Neuronal stem cell (in vitro differentiated cells): ENCODE measurements around the gene ZSWIM6.

Experiments used
- DNase-seq: peaks from one replicate; pipeline ENCODE4 v3.0.0-alpha.2; 2013; ENCODE audit warnings: low spot score
- H2AFZ ChIP-seq: one replicate; pipeline ENCODE4 v1.6.1; 2013; ENCODE audit warnings: mild to moderate bottlenecking, low read length, inconsistent platforms
- H2AK5ac ChIP-seq: 2 replicates; pipeline ENCODE4 v1.6.1; 2013; ENCODE audit warnings: low read depth, mild to moderate bottlenecking, inconsistent platforms, low read length, moderate library complexity, mixed read lengths
- H2BK120ac ChIP-seq: 2 replicates; pipeline ENCODE4 v1.6.1; 2013; ENCODE audit warnings: low read depth, mild to moderate bottlenecking, inconsistent platforms, low read length, moderate library complexity, mixed read lengths
- H2BK12ac ChIP-seq: one replicate; pipeline ENCODE4 v1.6.1; 2013; ENCODE audit warnings: low read length, inconsistent platforms
- H2BK15ac ChIP-seq: 2 replicates; pipeline ENCODE4 v1.6.1; 2013; ENCODE audit warnings: mild to moderate bottlenecking, low read length, inconsistent platforms, mixed read lengths
- H2BK5ac ChIP-seq: one replicate; pipeline ENCODE4 v1.6.1; 2013; ENCODE audit warnings: inconsistent platforms, mild to moderate bottlenecking, low read length, moderate library complexity
- H3K14ac ChIP-seq: one replicate; pipeline ENCODE4 v1.6.1; 2013; ENCODE audit warnings: low read length, inconsistent platforms
- H3K18ac ChIP-seq: 2 replicates; pipeline ENCODE4 v1.6.1; 2013; ENCODE audit warnings: low read length, inconsistent platforms
- H3K23ac ChIP-seq: 2 replicates; pipeline ENCODE4 v1.6.1; 2013; ENCODE audit warnings: low read depth, mild to moderate bottlenecking, mixed read lengths, low read length, inconsistent platforms; ENCODE audit not compliant: poor library complexity
- H3K27ac ChIP-seq: replicated peaks from 3 replicates; pipeline ENCODE4 v1.5.1; 2013; ENCODE audit warnings: low read length, inconsistent platforms
- H3K27me3 ChIP-seq, 3 experiments: 2 replicates each; pipeline ENCODE4 v1.6.1; 2013; ENCODE audit warnings: low read length in 3 of 3, mild to moderate bottlenecking in 2 of 3, inconsistent platforms in 1 of 3, low read depth in 1 of 3, mixed read lengths in 1 of 3, moderate library complexity in 1 of 3; ENCODE audit not compliant: control insufficient read depth in 3 of 3, insufficient read depth in 3 of 3
- H3K36me3 ChIP-seq, 2 donors: replicated peaks in 1 of 2; 2 replicates each; pipeline ENCODE4 v1.6.1; 2013; ENCODE audit warnings: low read length in 2 of 2; ENCODE audit not compliant: control insufficient read depth in 2 of 2, insufficient read depth in 2 of 2
- H3K4ac ChIP-seq: 2 replicates; pipeline ENCODE4 v1.6.1; 2013; ENCODE audit warnings: inconsistent platforms, mild to moderate bottlenecking, low read length, moderate library complexity
- H3K4me1 ChIP-seq, 2 donors: 1 replicate in 1 of 2; 2 replicates in 1 of 2; pipeline ENCODE4 v1.6.1; 2013; ENCODE audit warnings: low read length in 2 of 2, low read depth in 1 of 2; ENCODE audit not compliant: control insufficient read depth in 2 of 2, insufficient read depth in 1 of 2
- H3K4me2 ChIP-seq: one replicate; pipeline ENCODE4 v1.6.1; 2013; ENCODE audit warnings: mild to moderate bottlenecking, low read length, inconsistent platforms; ENCODE audit not compliant: insufficient read depth, poor library complexity, severe bottlenecking
- H3K4me3 ChIP-seq, 2 donors: 2 replicates each; pipeline ENCODE4 v1.5.1; 2013; ENCODE audit warnings: low read length in 2 of 2, mild to moderate bottlenecking in 2 of 2, inconsistent platforms in 1 of 2, moderate library complexity in 1 of 2
- H3K79me1 ChIP-seq: one replicate; pipeline ENCODE4 v1.6.1; 2013; ENCODE audit warnings: low read depth, mild to moderate bottlenecking, inconsistent platforms, low read length, moderate library complexity
- H3K9ac ChIP-seq: one replicate; pipeline ENCODE4 v1.6.1; 2013; ENCODE audit warnings: mild to moderate bottlenecking, low read depth, low read length, inconsistent platforms; ENCODE audit not compliant: poor library complexity
- H3K9me3 ChIP-seq, 2 donors: replicated peaks in 1 of 2; 2 replicates each; pipeline versions ENCODE3 to v1.6.1; 2013; ENCODE audit warnings: low read length in 2 of 2, mild to moderate bottlenecking in 2 of 2, inconsistent platforms in 1 of 2, low read depth in 1 of 2, mixed read lengths in 1 of 2, moderate library complexity in 1 of 2; ENCODE audit not compliant: control insufficient read depth in 2 of 2, insufficient read depth in 1 of 2
- H4K8ac ChIP-seq: one replicate; pipeline ENCODE4 v1.6.1; 2013; ENCODE audit warnings: low read depth, mild to moderate bottlenecking, inconsistent platforms, low read length, moderate library complexity
- H4K91ac ChIP-seq: one replicate; pipeline ENCODE4 v1.6.1; 2013; ENCODE audit warnings: low read length, low read depth, mild to moderate bottlenecking, inconsistent platforms; ENCODE audit not compliant: poor library complexity
- WGBS, 2 donors: extraction: QIAGEN DNeasy Blood & Tissue Kit; methylation state at CpG; one replicate each; pipeline ENCODE4 v1.1.7; 2013; ENCODE audit warnings: missing lambda C conversion rate in 2 of 2, mixed read lengths in 1 of 2; ENCODE audit not compliant: insufficient read length in 2 of 2, insufficient replicate concordance in 1 of 2; ENCODE audit errors: extremely low coverage in 2 of 2; 5-methylcytosine and 5-hydroxymethylcytosine counted together

The ZSWIM6 gene

GRCh38 chr5:61486476-61486875 lies 154.4 kb downstream of the ZSWIM6 start:
- Histone ChIP-seq H3K4me2 (no peak overlapping the region), H4K8ac (no peak overlapping the region), H3K36me3 (peaks cover 4 to 93% of the 10 kb centered on the region in 2 donors), H2BK12ac (no peak overlapping the region), H3K4me3 (no peak overlapping the region), H3K23ac (no peak overlapping the region), H2AFZ (no peak overlapping the region), H2BK5ac (no peak overlapping the region), H3K27ac (no peak overlapping the region), H3K4ac (no peak overlapping the region), H3K9ac (no peak overlapping the region), H3K9me3 (peaks cover 0 to 40% of the 10 kb centered on the region in 2 donors), H2AK5ac (no peak overlapping the region), H3K18ac (no peak overlapping the region), H3K27me3 (no peaks in the 10 kb centered on the region), H3K14ac (no peak overlapping the region), H2BK15ac (no peak overlapping the region), H4K91ac (no peak overlapping the region), H3K4me1 (no peaks in the 10 kb centered on the region), H2BK120ac (no peak overlapping the region), H3K79me1 (no peaks in the 10 kb centered on the region)
- DNase-seq: no peak
- no CpG with 5 or more reads among the region's 1 CpG for WGBS, 2 donors

GRCh38 chr5:61489574-61489973 lies 157.5 kb downstream of the ZSWIM6 start:
- WGBS, 2 donors: no CpG with 5 or more reads among the region's 1 CpG
- no peak overlapping the region for H2BK15ac ChIP-seq

GRCh38 chr5:61491861-61492260 lies 159.8 kb downstream of the ZSWIM6 start:
- no peak overlapping the region for H3K14ac ChIP-seq
- H3K18ac ChIP-seq: no peak overlapping the region
- H3K23ac ChIP-seq: no peak overlapping the region
- no peak overlapping the region for H4K8ac ChIP-seq
- no peak overlapping the region for H2AFZ ChIP-seq
- peaks cover 0 to 96% of the 10 kb centered on the region in 2 donors for H3K36me3 ChIP-seq
- no peak overlapping the region for H3K27ac ChIP-seq
- H3K4me1 ChIP-seq: peaks cover 4 to 20% of the 10 kb centered on the region in 2 donors
- H2BK15ac ChIP-seq: no peak overlapping the region
- no peak overlapping the region for H3K4ac ChIP-seq
- no peak overlapping the region for H3K4me2 ChIP-seq
- no peak for DNase-seq
- H2BK5ac ChIP-seq: no peak overlapping the region
- H3K9me3 ChIP-seq: peaks cover 0 to 11% of the 10 kb centered on the region in 2 donors
- no CpG with 5 or more reads among the region's 1 CpG for WGBS, 2 donors
- H3K4me3 ChIP-seq: no peak overlapping the region
- no peak overlapping the region for H2AK5ac ChIP-seq
- H4K91ac ChIP-seq: no peak overlapping the region
- no peak overlapping the region for H2BK12ac ChIP-seq
- H3K9ac ChIP-seq: no peak overlapping the region
- no peaks in the 10 kb centered on the region for H3K79me1 ChIP-seq
- peaks cover 0 to 2% (median 0%) of the 10 kb centered on the region in 3 experiments for H3K27me3 ChIP-seq
- H2BK120ac ChIP-seq: no peak overlapping the region

More at GRCh38 chr5:61489574-61489973, 157.5 kb downstream of the ZSWIM6 start:
- H4K8ac ChIP-seq: no peak overlapping the region
- no peak overlapping the region for H2AFZ ChIP-seq
- no peak overlapping the region for H3K4me2 ChIP-seq
- H4K91ac ChIP-seq: no peak overlapping the region
- no peak overlapping the region for H2BK12ac ChIP-seq
- H2BK5ac ChIP-seq: no peak overlapping the region
- no peak overlapping the region for H2AK5ac ChIP-seq
- H3K18ac ChIP-seq: no peak overlapping the region
- peaks cover 2 to 98% of the 10 kb centered on the region in 2 donors for H3K36me3 ChIP-seq
- peaks cover 0 to 2% (median 0%) of the 10 kb centered on the region in 3 experiments for H3K27me3 ChIP-seq
- DNase-seq: no peak
- H2BK120ac ChIP-seq: no peak overlapping the region
- H3K79me1 ChIP-seq: no peaks in the 10 kb centered on the region
- H3K14ac ChIP-seq: no peak overlapping the region
- no peak overlapping the region for H3K27ac ChIP-seq
- peaks cover 2% of the 10 kb centered on the region in 2 donors for H3K4me1 ChIP-seq
- H3K9me3 ChIP-seq: peaks cover 0 to 27% of the 10 kb centered on the region in 2 donors
- no peak overlapping the region for H3K4ac ChIP-seq
- no peak overlapping the region for H3K9ac ChIP-seq
- H3K4me3 ChIP-seq: no peak overlapping the region
- no peak overlapping the region for H3K23ac ChIP-seq

GRCh38 chr5:61493973-61494372 lies 161.9 kb downstream of the ZSWIM6 start:
- no peak for DNase-seq

More at GRCh38 chr5:61493973-61494372, 161.9 kb downstream of the ZSWIM6 start:
- no peaks in the 10 kb centered on the region for H3K9me3 ChIP-seq
- no peak overlapping the region for H2AK5ac ChIP-seq
- peaks cover 10 to 22% of the 10 kb centered on the region in 2 donors for H3K4me1 ChIP-seq
- no peak overlapping the region for H3K4me3 ChIP-seq
- no peak overlapping the region for H3K9ac ChIP-seq
- H2BK5ac ChIP-seq: no peak overlapping the region
- peaks cover 0 to 2% (median 0%) of the 10 kb centered on the region in 3 experiments for H3K27me3 ChIP-seq
- H3K23ac ChIP-seq: no peak overlapping the region
- no peak overlapping the region for H3K4ac ChIP-seq
- H3K79me1 ChIP-seq: no peaks in the 10 kb centered on the region
- no peak overlapping the region for H2BK15ac ChIP-seq
- WGBS, 2 donors: no CpG with 5 or more reads among the region's 7 CpGs
- no peak overlapping the region for H4K8ac ChIP-seq
- H2BK12ac ChIP-seq: no peak overlapping the region
- H3K18ac ChIP-seq: no peak overlapping the region
- H4K91ac ChIP-seq: no peak overlapping the region
- H3K4me2 ChIP-seq: no peak overlapping the region
- H2BK120ac ChIP-seq: no peak overlapping the region
- no peak overlapping the region for H3K14ac ChIP-seq
- no peak overlapping the region for H2AFZ ChIP-seq
- H3K27ac ChIP-seq: no peak overlapping the region
- peaks cover 0 to 98% of the 10 kb centered on the region in 2 donors for H3K36me3 ChIP-seq
